Panc1 (cell line): Measurements from ENCODE around the gene MAP1B.

ENCODE experiments used
- POLR2AphosphoS5 ChIP-seq: IDR thresholded peaks from 2 replicates; pipeline ENCODE4 v1.6.1; 2012; ENCODE audit warnings: mild to moderate bottlenecking, low read depth, low read length, moderate library complexity
- SIN3A ChIP-seq: IDR thresholded peaks from 2 replicates; pipeline ENCODE4 v1.6.1; 2012; ENCODE audit warnings: low read depth, mild to moderate bottlenecking, low read length, moderate library complexity, borderline replicate concordance; ENCODE audit not compliant: insufficient read depth
- TCF7L2 ChIP-seq: IDR thresholded peaks from 2 replicates; pipeline ENCODE4 v1.6.1; 2011; ENCODE audit warnings: mild to moderate bottlenecking, low read depth, low read length, inconsistent platforms
- TF ChIP-seq, protein P1 (sequence below): fragments of 450-650 bp; IDR thresholded peaks from 2 replicates; pipeline ENCODE4 v1.5.1; 2017; ENCODE audit warnings: mild to moderate bottlenecking

DNA sequence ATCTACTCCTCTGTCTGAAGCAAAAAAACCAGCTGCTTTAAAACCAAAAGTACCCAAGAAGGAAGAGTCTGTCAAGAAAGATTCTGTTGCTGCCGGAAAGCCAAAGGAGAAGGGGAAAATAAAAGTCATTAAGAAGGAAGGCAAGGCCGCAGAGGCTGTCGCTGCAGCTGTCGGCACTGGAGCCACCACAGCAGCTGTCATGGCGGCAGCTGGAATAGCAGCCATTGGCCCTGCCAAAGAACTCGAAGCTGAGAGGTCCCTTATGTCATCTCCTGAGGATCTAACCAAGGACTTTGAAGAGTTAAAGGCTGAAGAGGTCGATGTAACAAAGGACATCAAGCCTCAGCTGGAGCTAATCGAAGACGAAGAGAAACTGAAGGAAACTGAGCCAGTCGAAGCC, 88.3 kb downstream of the MAP1B start:
- TF ChIP-seq, protein P1, sequence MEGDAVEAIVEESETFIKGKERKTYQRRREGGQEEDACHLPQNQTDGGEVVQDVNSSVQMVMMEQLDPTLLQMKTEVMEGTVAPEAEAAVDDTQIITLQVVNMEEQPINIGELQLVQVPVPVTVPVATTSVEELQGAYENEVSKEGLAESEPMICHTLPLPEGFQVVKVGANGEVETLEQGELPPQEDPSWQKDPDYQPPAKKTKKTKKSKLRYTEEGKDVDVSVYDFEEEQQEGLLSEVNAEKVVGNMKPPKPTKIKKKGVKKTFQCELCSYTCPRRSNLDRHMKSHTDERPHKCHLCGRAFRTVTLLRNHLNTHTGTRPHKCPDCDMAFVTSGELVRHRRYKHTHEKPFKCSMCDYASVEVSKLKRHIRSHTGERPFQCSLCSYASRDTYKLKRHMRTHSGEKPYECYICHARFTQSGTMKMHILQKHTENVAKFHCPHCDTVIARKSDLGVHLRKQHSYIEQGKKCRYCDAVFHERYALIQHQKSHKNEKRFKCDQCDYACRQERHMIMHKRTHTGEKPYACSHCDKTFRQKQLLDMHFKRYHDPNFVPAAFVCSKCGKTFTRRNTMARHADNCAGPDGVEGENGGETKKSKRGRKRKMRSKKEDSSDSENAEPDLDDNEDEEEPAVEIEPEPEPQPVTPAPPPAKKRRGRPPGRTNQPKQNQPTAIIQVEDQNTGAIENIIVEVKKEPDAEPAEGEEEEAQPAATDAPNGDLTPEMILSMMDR: no peak
- no peak for TF ChIP-seq POLR2AphosphoS5
- TF ChIP-seq SIN3A: no peak
- TF ChIP-seq TCF7L2: no peak
